Embryonic facial prominence (tissue), 1 donor: Measurements from ENCODE around the gene PIGH.
"Not testable (repeated sequence)": the region's sequence is repeated elsewhere in the genome, so short reads cannot be mapped to it uniquely, and the experiment has no call there.

Experiments
- DNase-seq: peaks from one replicate; pipeline ENCODE4 v3.0.0-alpha.2; 2016; ENCODE audit errors: extremely low spot score

PIGH gene

GRCh38 chr14:67609642-67610310, 9.7 kb upstream of the PIGH start:
- no peak for DNase-seq

GRCh38 chr14:67607646-67608045, 7.6 kb upstream of the PIGH start:
- DNase-seq, result no peak

- no peak for DNase-seq
These were observed 3.0 kb upstream of the PIGH start for GRCh38 chr14:67602995-67603545.

GRCh38 chr14:67602076-67602475, 2.0 kb upstream of the PIGH start:
- DNase-seq, result no peak

- DNase-seq, result not testable (repeated sequence)
These were observed 500 bp upstream of the PIGH start for GRCh38 chr14:67600562-67600974.

- DNase-seq, result no peak
These were observed 4.7 kb downstream of the PIGH start for GRCh38 chr14:67595392-67595791.

GRCh38 chr14:67593650-67594049, 6.4 kb downstream of the PIGH start:
- not testable (repeated sequence) for DNase-seq

- DNase-seq, result no peak
These were observed 10.8 kb downstream of the PIGH start for GRCh38 chr14:67589204-67589770.

GRCh38 chr14:67586369-67586768, 13.7 kb downstream of the PIGH start:
- no peak for DNase-seq

- no peak for DNase-seq
These were observed 15.1 kb downstream of the PIGH start for GRCh38 chr14:67584978-67585377.

GRCh38 chr14:67583711-67584644, 16.1 kb downstream of the PIGH start:
- no peak for DNase-seq

- no peak for DNase-seq
These were observed 18.0 kb downstream of the PIGH start for GRCh38 chr14:67582061-67582460.

- DNase-seq, result no peak
These were observed 18.4 kb downstream of the PIGH start for GRCh38 chr14:67581643-67582042.

GRCh38 chr14:67580336-67581171, 19.5 kb downstream of the PIGH start:
- no peak for DNase-seq

- no peak for DNase-seq
These were observed 20.4 kb downstream of the PIGH start for GRCh38 chr14:67579636-67580035.

GRCh38 chr14:67579040-67579439, 21.0 kb downstream of the PIGH start:
- no peak for DNase-seq

GRCh38 chr14:67577909-67578749, 21.9 kb downstream of the PIGH start:
- no peak for DNase-seq

GRCh38 chr14:67577181-67577808, 22.8 kb downstream of the PIGH start:
- DNase-seq, result no peak

GRCh38 chr14:67576216-67576955, 23.7 kb downstream of the PIGH start:
- no peak for DNase-seq
